CD4-positive, alpha-beta T cell treated with Interleukin-6 for 4 hours (primary cell): Measurements from ENCODE around the gene SV2A.
"Not testable (repeated sequence)": the region's sequence is repeated elsewhere in the genome, so short reads cannot be mapped to it uniquely, and the experiment has no call there.

ENCODE experiments used
- DNase-seq: peaks from one replicate; pipeline ENCODE4 v3.0.0-alpha.2; 2020; ENCODE audit warnings: mixed read lengths

Gene SV2A

GRCh38 chr1:149927563-149928400, 10.1 kb upstream of the SV2A start, which contains the start of gene SF3B4:
TSS of gene SF3B4 (minus strand) at chr1:149927803. CDS start at chr1:149927759, 44 bp downstream.
- DNase-seq = peak; percentile 97

- no peak for DNase-seq
Measured at GRCh38 chr1:149927056-149927562, 9.5 kb upstream of the SV2A start.

- no peak for DNase-seq
Measured at GRCh38 chr1:149926296-149926695, 8.7 kb upstream of the SV2A start.

- no peak for DNase-seq
Measured at GRCh38 chr1:149925751-149926150, 8.1 kb upstream of the SV2A start.

GRCh38 chr1:149925345-149925744, 7.7 kb upstream of the SV2A start:
- DNase-seq = no peak

- no peak for DNase-seq
Measured at GRCh38 chr1:149923626-149924025, 6.0 kb upstream of the SV2A start.

- DNase-seq = no peak
Measured at GRCh38 chr1:149916898-149917252, 769 bp downstream of the SV2A start.

- no peak for DNase-seq
Measured at GRCh38 chr1:149916193-149916897, 1.3 kb downstream of the SV2A start.

- DNase-seq = no peak
Measured at GRCh38 chr1:149915429-149916192, 2.0 kb downstream of the SV2A start.

- DNase-seq = no peak
Measured at GRCh38 chr1:149914545-149914944, 3.1 kb downstream of the SV2A start.

- no peak for DNase-seq
Measured at GRCh38 chr1:149906570-149907075, 11.0 kb downstream of the SV2A start.

- DNase-seq = no peak
Measured at GRCh38 chr1:149903836-149904491, 13.7 kb downstream of the SV2A start.

GRCh38 chr1:149899460-149900284, 18.0 kb downstream of the SV2A start, which contains the start of gene BOLA1:
TSS of gene BOLA1 (plus strand) at chr1:149899568. CDS start at chr1:149900060, 492 bp downstream.
- peak; percentile 84 for DNase-seq

- DNase-seq = no peak
Measured at GRCh38 chr1:149896575-149896974, 21.1 kb downstream of the SV2A start.

- no peak for DNase-seq
Measured at GRCh38 chr1:149888999-149889289, 28.7 kb downstream of the SV2A start.

GRCh38 chr1:149888247-149888998, 29.2 kb downstream of the SV2A start:
- DNase-seq = peak; percentile 77

- DNase-seq = peak; percentile 78
Measured at GRCh38 chr1:149887456-149888246, 30.0 kb downstream of the SV2A start.

GRCh38 chr1:149887196-149887455, 30.5 kb downstream of the SV2A start:
- not testable (repeated sequence) for DNase-seq

GRCh38 chr1:149886396-149887195, 31.0 kb downstream of the SV2A start:
- peak; percentile 84 for DNase-seq

- DNase-seq = not testable (repeated sequence)
Measured at GRCh38 chr1:149886121-149886395, 31.6 kb downstream of the SV2A start.
